H1 (cell line): ENCODE results near the gene IFT74. TPM values are rescaled to one million over a fixed set of nuclear protein-coding genes. Genes with fewer than 3 reads are reported as not detected.

Experiments
- CBX8 ChIP-seq: fragments of 300-800, 300-1000 bp; sonication (generic); IDR thresholded peaks from 2 replicates; pipeline ENCODE4 v1.7.1; 2016; ENCODE audit warnings: low read depth, low read length, borderline replicate concordance
- CTBP2 ChIP-seq: IDR thresholded peaks from 2 replicates; pipeline ENCODE4 v1.7.0; 2011; ENCODE audit warnings: borderline replicate concordance, mild to moderate bottlenecking, moderate library complexity, mixed read lengths, low read length; ENCODE audit not compliant: insufficient read depth, insufficient read length
- FOSL1 ChIP-seq: IDR thresholded peaks from 2 replicates; pipeline ENCODE4 v1.6.1; 2011; ENCODE audit warnings: mild to moderate bottlenecking, low read depth, low read length, moderate library complexity; ENCODE audit not compliant: insufficient read depth
- SIN3A ChIP-seq, 2 experiments: IDR thresholded peaks in 1 of 2; conservative IDR thresholded peaks in 1 of 2; 2 replicates each; pipeline ENCODE4 v1.6.1; 2011 to 2012; ENCODE audit warnings: low read length in 2 of 2, improper control_type of control experiment in 1 of 2, low read depth in 1 of 2, mild to moderate bottlenecking in 1 of 2
- SRF ChIP-seq: IDR thresholded peaks from 2 replicates; pipeline ENCODE4 v1.6.1; 2011; ENCODE audit warnings: mild to moderate bottlenecking, low read depth, low read length, moderate library complexity
- polyA plus RNA-seq, 7 experiments: library from polyadenylated mRNA; depleted of rRNA in 3 of 7; stranded (reverse) in 5 of 7; unstranded in 2 of 7; fragments of >200 nt in 5 of 7; fragments of 200-250 nt in 2 of 7; gene quantifications; 1 replicate in 5 of 7; 2 replicates in 1 of 7; 4 replicates in 1 of 7; pipeline versions ENCODE4 v1.2.1 to v1.2.3, GENCODE V29; 2011 to 2013; ENCODE audit warnings: missing spikeins in 2 of 7, mixed read lengths in 2 of 7
- total RNA-seq: library from RNA; stranded (reverse); fragmentation: NEBNext Ultra II Directional; extraction: Animal tissue kit (Norgen Biotek cat#: 25700); gene quantifications from 2 replicates; pipeline ENCODE4 v1.2.1, GENCODE V29; 2021

Gene IFT74
- total and polyA plus RNA-seq, 2 of the 8 experiments (the other 6 are each of a cell fraction or from before 2014, with no cell fraction given) = 4.4 to 17.8 TPM

DNA sequence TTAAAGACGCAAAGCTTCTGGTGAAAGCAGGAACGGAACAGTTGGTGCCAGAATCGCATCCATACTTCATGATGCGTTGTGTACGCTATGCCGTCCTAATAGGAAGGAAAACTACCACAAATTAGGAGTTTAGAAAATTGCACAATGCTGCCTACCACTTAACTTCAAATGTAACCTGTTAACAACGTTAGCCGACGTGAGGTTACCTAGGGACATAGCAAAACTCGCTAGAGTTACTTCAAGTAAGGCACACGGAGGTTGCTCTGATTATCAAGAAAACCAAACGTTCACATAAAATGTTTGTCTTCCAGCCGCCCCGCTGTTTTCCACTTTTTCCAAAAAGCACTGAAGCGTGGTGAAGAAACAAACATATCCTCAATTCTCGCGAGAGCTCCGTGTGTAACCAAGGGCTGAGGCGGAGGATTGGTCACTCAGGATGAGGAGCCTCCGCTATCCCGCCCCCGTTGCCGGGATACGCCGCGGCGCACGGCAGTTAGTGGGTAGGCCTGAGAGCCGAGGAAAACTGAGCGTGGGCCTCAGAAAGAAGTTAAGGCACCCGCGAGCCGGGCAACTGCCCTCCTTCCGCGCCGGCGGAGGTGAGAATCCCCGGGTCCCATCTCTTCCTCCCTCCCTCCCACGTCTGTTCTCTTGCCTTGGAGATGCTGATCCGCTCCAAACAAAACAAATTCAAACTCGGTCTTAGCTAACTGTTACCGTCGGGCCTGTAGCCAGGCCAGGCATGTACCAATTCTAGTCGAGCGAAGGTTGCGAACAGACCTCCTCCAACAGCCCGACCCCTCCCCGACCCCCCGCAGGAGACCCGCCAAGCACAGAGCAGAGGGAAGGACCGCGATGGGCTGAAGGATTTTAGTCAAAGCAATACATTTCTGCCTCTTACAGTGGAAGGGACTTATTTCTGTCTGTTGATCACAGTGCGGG lies at the start of gene IFT74 (continued):
- TF ChIP-seq SIN3A (conservative IDR thresholded peaks at IDR 0.05 in 1 of 2, IDR thresholded peaks at IDR 0.05 in 1 of 2; ENCODE audit: low read depth in 1 of 2, low read length in 2 of 2) (no peak; a peak in 2 of 4 replicates), CTBP2 (no peak), FOSL1 (no peak), CBX8 (no peak), SRF (no peak)
